CD4-positive, alpha-beta T cell (primary cell): ENCODE measurements around the gene TUBB. TPM values are rescaled to one million over a fixed set of nuclear protein-coding genes. Genes with fewer than 3 reads are reported as not detected.

ENCODE experiments used
- ATAC-seq: fragments of 200-7000 bp; cut with Tn5 transposase; one replicate; pipeline ENCODE4 v1.10.0; 2022; ENCODE audit warnings: mild to moderate bottlenecking; ENCODE audit not compliant: poor library complexity
- CTCF ChIA-PET: fragments of 350-600 bp; sonication (Branson Sonifier 250); formaldehyde crosslinking; loops from one replicate; lab custom pipeline; 2021; ENCODE audit warnings: antibody characterized with exemption, inconsistent platforms; lab: Charles Lee
- POLR2A ChIA-PET: fragments of 350-600 bp; sonication (Branson Sonifier 250); formaldehyde crosslinking; loops from one replicate; lab custom pipeline; 2021; ENCODE audit warnings: antibody characterized with exemption, inconsistent platforms; lab: Charles Lee
- DNase-seq, 14 experiments: peaks; one replicate each; pipeline ENCODE4 v3.0.0-alpha.2; 2013 to 2020; ENCODE audit warnings: mixed read lengths in 2 of 14
- H3K27ac ChIP-seq, 2 donors: one replicate each; pipeline versions ENCODE4 v1.5.1 to v1.7.0; 2013; ENCODE audit warnings: low read length in 2 of 2, low read depth in 1 of 2, mild to moderate bottlenecking in 1 of 2
- H3K27me3 ChIP-seq, 2 experiments: 1 replicate in 1 of 2; 2 replicates in 1 of 2; pipeline versions ENCODE4 v1.6.1 to v1.7.0; 2013; ENCODE audit warnings: low read length in 2 of 2, control low read depth in 1 of 2, mild to moderate bottlenecking in 1 of 2, moderate library complexity in 1 of 2; ENCODE audit not compliant: insufficient read depth in 2 of 2, control insufficient read depth in 1 of 2
- H3K36me3 ChIP-seq: one replicate; pipeline ENCODE4 v1.6.1; 2013; ENCODE audit warnings: low read length, control low read depth; ENCODE audit not compliant: insufficient read depth
- H3K4me1 ChIP-seq: one replicate; pipeline ENCODE4 v1.6.1; 2013; ENCODE audit warnings: low read length, control low read depth; ENCODE audit not compliant: insufficient read depth
- H3K4me3 ChIP-seq: one replicate; pipeline ENCODE4 v1.5.1; 2013; ENCODE audit warnings: mild to moderate bottlenecking, low read length, moderate library complexity
- H3K9me3 ChIP-seq, 2 experiments: 1 replicate in 1 of 2; 2 replicates in 1 of 2; pipeline versions ENCODE4 v1.6.1 to v1.7.0; 2013; ENCODE audit warnings: low read length in 2 of 2, mild to moderate bottlenecking in 2 of 2, control low read depth in 1 of 2, moderate library complexity in 1 of 2; ENCODE audit not compliant: control insufficient read depth in 1 of 2, insufficient read depth in 1 of 2
- H3K27ac Mint-ChIP-seq: one replicate; pipeline ENCODE4 v1.8.0; 2020; ENCODE audit warnings: mixed read lengths
- H3K27me3 Mint-ChIP-seq: one replicate; pipeline ENCODE4 v1.8.0; 2021; ENCODE audit warnings: mixed read lengths
- H3K36me3 Mint-ChIP-seq: one replicate; pipeline ENCODE4 v1.8.0; 2021; ENCODE audit warnings: low read depth, mixed read lengths
- H3K4me1 Mint-ChIP-seq: one replicate; pipeline ENCODE4 v1.8.0; 2021; ENCODE audit warnings: low read depth, mixed read lengths
- H3K4me3 Mint-ChIP-seq: one replicate; pipeline ENCODE4 v1.8.0; 2020; ENCODE audit warnings: mild to moderate bottlenecking, mixed read lengths
- H3K9me3 Mint-ChIP-seq: one replicate; pipeline ENCODE4 v1.8.0; 2020; ENCODE audit warnings: mixed read lengths
- intact Hi-C, 2 experiments: fragments of 100-400 bp; cut with DNase I in 1 of 2; cut with micrococcal nuclease in 1 of 2; formaldehyde crosslinking; loops; one replicate each; pipeline versions ENCODE4 v1.15.1 to v1.9.0; 2023 to 2025; cut with DNase I, micrococcal nuclease
- total RNA-seq, 174 experiments: library from RNA in 2 of 174; stranded (reverse) in 2 of 174; gene quantifications; one replicate each; pipeline ENCODE4 v1.2.3 and lab custom pipeline; 2021 to 2026
- TF ChIP-seq, protein P1 (sequence below): fragments of 200-600 bp; IDR thresholded peaks from one replicate; pipeline ENCODE4 v1.8.0; 2022; ENCODE audit warnings: antibody characterized with exemption, mild to moderate bottlenecking

TUBB gene
- total RNA-seq, 2 experiments from 2014 or later, result 76.0 to 78.4 TPM

DNA sequence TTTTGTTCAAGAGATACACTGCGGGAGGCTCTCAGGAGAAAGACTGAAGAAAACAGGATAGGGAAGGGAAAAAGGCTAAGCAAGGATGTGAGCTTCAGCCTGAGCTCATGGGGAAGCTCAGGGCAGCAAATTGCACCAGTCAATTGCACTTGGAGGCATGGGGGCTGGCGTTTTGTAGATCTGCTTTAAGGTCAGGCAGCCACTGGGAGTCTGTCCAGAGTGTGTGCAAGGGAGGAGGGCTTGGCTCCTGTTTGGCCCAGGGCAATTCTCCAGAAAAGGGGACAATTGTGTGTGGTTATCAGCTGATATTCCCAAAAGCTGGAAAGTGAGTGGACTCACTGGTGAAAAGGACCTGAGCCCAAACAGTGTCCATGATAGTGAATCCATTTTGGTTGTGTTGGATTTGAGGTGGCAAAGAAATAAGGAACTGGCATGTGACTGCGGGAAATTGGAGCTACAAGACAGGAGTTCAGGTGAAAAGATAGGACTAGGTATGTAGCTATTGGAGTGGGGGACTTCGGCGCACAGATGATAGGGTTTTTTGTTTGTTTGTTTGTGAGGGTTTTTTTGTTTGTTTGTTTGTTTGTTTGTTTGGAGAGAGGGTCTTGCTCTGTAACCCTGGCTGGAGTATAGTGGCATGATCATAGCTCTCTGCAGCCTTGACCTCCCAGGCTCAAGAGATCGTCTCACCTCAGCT lies 46.5 kb downstream of the TUBB start:
- H3K27ac ChIP-seq, result no peak overlapping the region
- H3K27me3 ChIP-seq, result no peaks in the 10 kb centered on the region
- no peaks in the 10 kb centered on the region for H3K9me3 ChIP-seq
- no peak for ATAC-seq
- TF ChIP-seq, protein P1, sequence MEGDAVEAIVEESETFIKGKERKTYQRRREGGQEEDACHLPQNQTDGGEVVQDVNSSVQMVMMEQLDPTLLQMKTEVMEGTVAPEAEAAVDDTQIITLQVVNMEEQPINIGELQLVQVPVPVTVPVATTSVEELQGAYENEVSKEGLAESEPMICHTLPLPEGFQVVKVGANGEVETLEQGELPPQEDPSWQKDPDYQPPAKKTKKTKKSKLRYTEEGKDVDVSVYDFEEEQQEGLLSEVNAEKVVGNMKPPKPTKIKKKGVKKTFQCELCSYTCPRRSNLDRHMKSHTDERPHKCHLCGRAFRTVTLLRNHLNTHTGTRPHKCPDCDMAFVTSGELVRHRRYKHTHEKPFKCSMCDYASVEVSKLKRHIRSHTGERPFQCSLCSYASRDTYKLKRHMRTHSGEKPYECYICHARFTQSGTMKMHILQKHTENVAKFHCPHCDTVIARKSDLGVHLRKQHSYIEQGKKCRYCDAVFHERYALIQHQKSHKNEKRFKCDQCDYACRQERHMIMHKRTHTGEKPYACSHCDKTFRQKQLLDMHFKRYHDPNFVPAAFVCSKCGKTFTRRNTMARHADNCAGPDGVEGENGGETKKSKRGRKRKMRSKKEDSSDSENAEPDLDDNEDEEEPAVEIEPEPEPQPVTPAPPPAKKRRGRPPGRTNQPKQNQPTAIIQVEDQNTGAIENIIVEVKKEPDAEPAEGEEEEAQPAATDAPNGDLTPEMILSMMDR, result no peak
- H3K36me3 ChIP-seq, result no peaks in the 10 kb centered on the region
- intact Hi-C loops, result no loop called here
- ChIA-PET CTCF (interaction anchor here (1.6 to 1.8 kb wide), 2 partner anchors 36 to 60 kb away, joined by 3 to 4 read pairs; no protein-coding TSS in a partner anchor), POLR2A (interaction anchor here (1.0 kb wide), 1 partner anchor 49 kb away, joined by 3 read pairs; no protein-coding TSS in a partner anchor)
- peaks cover 68% of the 10 kb centered on the region for H3K4me1 Mint-ChIP-seq
- no peaks in the 10 kb centered on the region for H3K36me3 Mint-ChIP-seq
- no peak for DNase-seq
- no peak overlapping the region for H3K4me3 ChIP-seq
- H3K4me1 ChIP-seq, result peaks cover 51% of the 10 kb centered on the region
- no peaks in the 10 kb centered on the region for H3K9me3 Mint-ChIP-seq
- H3K27me3 Mint-ChIP-seq, result no peaks in the 10 kb centered on the region
- H3K4me3 Mint-ChIP-seq, result no peak overlapping the region
- H3K27ac Mint-ChIP-seq, result no peak overlapping the region

DNA sequence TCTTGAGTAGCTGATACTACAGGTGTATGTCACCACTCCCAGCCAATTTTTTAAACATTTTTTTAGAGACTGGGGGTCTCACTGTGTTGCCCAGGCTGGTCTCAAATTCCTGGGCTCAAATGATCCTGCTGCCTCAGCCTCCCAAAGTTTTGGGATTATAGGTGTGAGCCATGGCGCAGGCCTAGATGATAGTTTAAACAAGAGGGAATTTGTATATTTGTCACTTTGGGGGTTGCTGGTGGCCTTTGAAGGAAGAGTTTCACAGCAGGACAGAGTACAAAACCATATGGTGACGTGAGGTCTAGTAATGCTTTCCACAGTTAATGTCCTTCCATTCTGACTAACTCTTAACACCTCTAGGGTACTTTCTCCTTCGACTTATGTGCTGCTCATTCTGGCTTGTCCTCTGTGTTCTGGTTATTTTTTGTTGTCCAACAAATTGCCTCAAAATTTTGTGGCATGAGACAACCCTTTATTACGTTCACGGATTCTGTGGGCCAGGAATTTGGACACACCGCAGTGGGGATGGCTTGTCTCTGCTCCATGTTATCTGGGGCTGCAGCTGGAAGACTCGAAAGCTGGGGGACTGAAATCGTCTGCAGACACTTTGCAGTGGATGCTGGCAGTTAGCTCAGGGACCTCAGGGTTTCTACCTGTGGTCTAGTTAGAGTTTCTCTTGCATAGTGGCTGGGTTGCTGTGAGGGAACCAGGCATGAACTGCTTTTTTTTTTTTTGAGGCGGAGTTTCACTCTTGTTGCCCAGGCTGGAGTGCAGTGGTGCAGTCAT lies 47.2 kb downstream of the TUBB start:
- Histone ChIP-seq H3K9me3 (no peaks in the 10 kb centered on the region), H3K27me3 (no peaks in the 10 kb centered on the region), H3K36me3 (no peaks in the 10 kb centered on the region), H3K4me1 (peaks cover 51% of the 10 kb centered on the region), H3K27ac (no peak overlapping the region), H3K4me3 (no peak overlapping the region)
- Mint-ChIP-seq H3K36me3 (no peaks in the 10 kb centered on the region), H3K27me3 (no peaks in the 10 kb centered on the region), H3K4me1 (peaks cover 75% of the 10 kb centered on the region), H3K4me3 (peak overlapping the region; percentile 9), H3K27ac (no peak overlapping the region), H3K9me3 (no peaks in the 10 kb centered on the region)
- TF ChIP-seq, protein P1, result no peak
- intact Hi-C loops, result no loop called here
- no peak for DNase-seq
- ChIA-PET CTCF (interaction anchor here (1.6 to 1.8 kb wide), 2 partner anchors 37 to 60 kb away, joined by 3 to 4 read pairs; no protein-coding TSS in a partner anchor), POLR2A (interaction anchor here (0.6 to 1.0 kb wide), 2 partner anchors 21 to 49 kb away, joined by 3 to 4 read pairs; no protein-coding TSS in a partner anchor)
- ATAC-seq, result no peak

DNA sequence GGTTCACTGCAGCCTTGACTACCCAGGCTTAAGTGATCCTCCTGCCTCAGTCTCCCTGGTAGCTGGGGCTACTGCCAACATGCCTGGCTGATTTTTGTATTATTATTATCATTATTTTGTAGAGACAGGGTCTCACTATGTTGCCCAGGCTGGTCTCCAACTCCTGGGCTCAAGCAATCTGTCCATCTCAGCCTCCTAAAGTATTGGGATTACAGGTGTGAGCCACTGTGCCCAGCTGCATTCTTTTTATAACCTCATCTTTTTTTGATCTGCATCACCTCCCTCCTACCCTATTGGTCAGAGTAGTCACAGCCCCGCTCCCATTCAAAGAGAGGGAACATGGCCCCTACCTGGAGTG lies 47.8 kb downstream of the TUBB start:
- no peaks in the 10 kb centered on the region for H3K36me3 Mint-ChIP-seq
- no peaks in the 10 kb centered on the region for H3K36me3 ChIP-seq
- no peak overlapping the region for H3K4me3 Mint-ChIP-seq
- H3K27me3 ChIP-seq, result no peaks in the 10 kb centered on the region
- DNase-seq, result no peak
- H3K4me3 ChIP-seq, result no peak overlapping the region
- CTCF ChIA-PET, result no interaction called here
- H3K4me1 ChIP-seq, result peaks cover 51% of the 10 kb centered on the region
- H3K9me3 Mint-ChIP-seq, result no peaks in the 10 kb centered on the region
- intact Hi-C loops, result no loop called here
- TF ChIP-seq, protein P1, result no peak
- peaks cover 81% of the 10 kb centered on the region for H3K4me1 Mint-ChIP-seq
- H3K27me3 Mint-ChIP-seq, result no peaks in the 10 kb centered on the region
- ATAC-seq, result no peak
- no peaks in the 10 kb centered on the region for H3K9me3 ChIP-seq
- POLR2A ChIA-PET, result interaction anchor here (0.6 kb wide), 1 partner anchor 20 kb away, joined by 4 read pairs; no protein-coding TSS in a partner anchor
- no peak overlapping the region for H3K27ac ChIP-seq
- no peak overlapping the region for H3K27ac Mint-ChIP-seq
